HG02981 (cell line): Measurements from ENCODE around the gene NTSR1.

Source experiments
- ATAC-seq: cut with Tn5 transposase; IDR thresholded peaks from one replicate; pipeline ENCODE4 v1.9.1; 2021; ENCODE audit warnings: mild to moderate bottlenecking, moderate library complexity; ENCODE audit not compliant: unreplicated experiment

NTSR1 gene

DNA sequence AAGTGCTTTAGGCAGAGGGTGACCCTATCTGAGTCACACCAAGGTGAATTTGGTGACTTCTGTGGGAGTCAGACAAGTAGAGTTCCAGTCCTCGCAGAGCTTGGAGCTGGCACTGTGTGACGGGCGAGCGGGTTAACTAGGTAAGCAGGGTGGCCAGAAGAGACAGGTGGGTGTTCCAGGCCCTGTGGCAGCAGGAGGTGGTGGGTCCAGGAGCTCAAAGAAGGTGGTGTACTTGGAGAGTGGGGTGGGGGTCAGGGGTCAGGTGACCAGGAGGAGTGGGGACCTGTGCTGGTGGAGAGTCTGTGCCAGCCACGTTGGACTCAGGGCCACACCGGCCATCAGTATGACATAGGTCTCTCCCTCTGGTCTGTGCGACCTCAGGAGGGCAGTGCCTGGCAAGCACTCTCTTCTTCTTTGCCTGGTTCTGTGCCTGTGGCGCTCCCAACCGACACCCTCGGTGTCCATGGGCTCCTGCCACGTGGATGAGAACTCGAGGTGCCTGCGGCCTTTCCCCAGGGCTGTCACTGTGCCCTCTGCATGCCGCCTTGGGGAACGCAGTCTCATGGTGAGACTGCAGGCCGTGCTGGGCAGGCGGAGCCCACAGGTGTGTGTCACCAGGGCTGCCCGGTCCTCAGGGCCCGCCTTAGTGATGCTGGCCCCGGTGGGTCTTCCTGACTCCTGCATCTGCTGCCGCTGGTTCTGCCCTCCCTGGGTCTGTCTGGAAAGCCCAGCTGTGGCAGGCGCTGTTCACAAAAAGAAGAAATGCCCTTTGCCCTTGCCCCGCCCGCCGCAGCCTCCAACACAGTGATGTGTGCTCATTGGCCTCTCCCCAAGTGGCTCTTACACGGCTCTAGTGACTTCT is 89.3 kb downstream of the NTSR1 start:
- no peak for ATAC-seq

- no peak for ATAC-seq
Observed at GRCh38 chr20:62799036-62799435, 90.4 kb downstream of the NTSR1 start.

GRCh38 chr20:62799459-62799858 is 90.8 kb downstream of the NTSR1 start:
- ATAC-seq = no peak

- no peak for ATAC-seq
Observed at GRCh38 chr20:62799873-62800272, 91.2 kb downstream of the NTSR1 start.

- no peak for ATAC-seq
Observed at GRCh38 chr20:62800314-62801259, 92.0 kb downstream of the NTSR1 start.

GRCh38 chr20:62801284-62802010 is 92.8 kb downstream of the NTSR1 start:
- no peak for ATAC-seq

- ATAC-seq = no peak
Observed at GRCh38 chr20:62802026-62802712, 93.5 kb downstream of the NTSR1 start.

DNA sequence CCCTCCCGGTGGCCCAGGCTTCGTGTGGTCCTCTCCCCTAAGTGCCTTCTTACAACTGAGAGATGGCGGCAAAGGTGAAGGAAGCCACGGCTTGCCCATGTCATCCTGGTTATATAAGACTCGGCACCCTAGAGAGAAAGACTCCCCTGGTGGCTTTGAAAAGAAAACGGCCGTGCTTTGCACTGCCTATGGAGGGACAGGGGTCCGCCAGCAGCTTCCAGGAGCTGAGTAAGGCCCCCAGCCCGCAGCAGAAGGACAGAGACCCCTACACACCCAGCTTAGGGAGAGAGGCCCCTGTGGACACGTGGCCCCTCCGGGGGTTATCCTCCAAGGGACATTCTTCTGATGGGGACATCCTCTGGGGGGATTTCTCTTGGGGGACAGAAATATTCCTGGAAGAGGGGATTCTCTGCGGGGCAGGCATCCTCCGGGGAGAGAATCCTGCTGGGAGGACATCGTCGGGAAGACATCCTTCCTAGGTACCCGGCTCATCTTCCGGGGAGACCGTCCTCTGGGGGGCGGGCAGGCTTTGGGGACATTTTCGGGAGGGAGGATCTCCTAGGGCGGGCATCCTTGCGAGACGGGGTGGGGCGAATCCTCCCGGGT is 95.5 kb downstream of the NTSR1 start:
- peak; percentile 14 for ATAC-seq

- peak; percentile 51 for ATAC-seq
Observed at GRCh38 chr20:62804627-62805154, 96.1 kb downstream of the NTSR1 start, which contains the start of gene OGFR. Gene OGFR, plus strand, starts transcription at chr20:62804835. Its CDS starts 25 bp downstream, at chr20:62804860.

- ATAC-seq = peak; percentile 16
Observed at GRCh38 chr20:62805155-62805710, 96.6 kb downstream of the NTSR1 start.

- no peak for ATAC-seq
Observed at GRCh38 chr20:62805711-62806382, 97.2 kb downstream of the NTSR1 start.

DNA sequence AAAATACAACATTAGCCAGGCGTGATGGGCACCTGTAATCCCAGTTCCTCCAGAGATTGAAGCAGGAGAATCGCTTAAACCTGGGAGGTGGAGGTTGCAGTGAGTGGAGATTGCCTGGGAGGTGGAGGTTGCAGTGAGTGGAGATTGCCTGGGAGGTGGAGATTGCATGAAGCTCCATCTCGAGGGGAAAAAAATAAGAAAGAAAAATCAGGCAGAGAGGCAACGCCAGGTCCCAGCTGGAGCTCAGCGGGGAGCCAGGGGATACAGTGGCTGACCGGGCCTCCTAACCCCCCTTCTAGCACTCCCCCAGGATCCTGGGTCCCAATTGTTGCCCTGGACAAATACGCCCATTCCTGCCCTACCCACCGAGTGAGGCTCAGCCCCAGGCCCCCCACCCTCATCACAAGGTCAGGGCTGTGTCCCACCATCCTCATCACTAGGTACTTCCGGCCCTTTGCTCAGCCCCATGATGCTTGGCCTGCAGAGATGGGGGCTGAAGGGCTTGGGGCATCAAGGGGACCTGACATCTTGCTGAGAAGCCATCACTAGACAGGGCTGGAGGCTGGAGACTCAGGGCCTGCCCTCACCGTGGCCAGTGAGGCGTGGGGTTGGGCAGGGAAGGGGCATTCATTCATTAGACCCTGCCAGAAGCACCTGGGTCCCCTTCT is 97.9 kb downstream of the NTSR1 start:
- no peak for ATAC-seq

DNA sequence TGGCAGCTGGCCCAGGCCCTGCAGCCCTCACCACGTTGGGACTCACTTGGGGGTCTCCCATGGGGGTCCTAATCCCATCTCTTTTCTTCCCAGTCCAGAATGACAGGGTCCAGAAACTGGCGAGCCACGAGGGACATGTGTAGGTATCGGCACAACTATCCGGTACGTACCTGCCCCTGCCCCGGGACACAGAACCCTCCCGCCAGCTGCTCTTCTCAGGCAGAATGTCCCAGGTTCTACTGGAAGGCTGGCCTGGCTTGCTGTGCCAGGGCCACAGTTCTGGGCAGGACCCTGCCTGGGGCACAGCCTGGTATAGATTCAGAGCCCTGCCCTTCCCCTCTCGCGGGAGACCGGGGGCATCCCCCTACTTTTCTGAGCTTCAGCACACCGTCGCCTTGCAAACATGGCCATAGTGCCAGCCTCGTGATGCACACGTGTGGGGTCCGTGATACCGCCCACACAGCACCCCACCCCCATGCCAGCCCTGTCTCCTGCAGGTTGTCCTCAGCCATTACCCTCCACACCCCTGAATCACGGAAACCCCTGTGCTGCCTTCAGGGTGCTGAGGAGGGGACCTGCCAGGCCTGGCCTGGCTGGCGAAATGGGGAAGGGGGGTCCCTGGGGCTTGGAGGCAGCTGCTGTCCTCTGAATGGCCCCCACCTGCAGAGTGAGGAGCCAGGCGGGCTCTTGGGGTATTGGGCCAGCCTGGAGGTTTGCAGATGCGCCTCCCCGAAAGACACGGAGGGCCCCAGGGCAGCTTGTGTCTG is 99.0 kb downstream of the NTSR1 start:
- ATAC-seq = no peak

DNA sequence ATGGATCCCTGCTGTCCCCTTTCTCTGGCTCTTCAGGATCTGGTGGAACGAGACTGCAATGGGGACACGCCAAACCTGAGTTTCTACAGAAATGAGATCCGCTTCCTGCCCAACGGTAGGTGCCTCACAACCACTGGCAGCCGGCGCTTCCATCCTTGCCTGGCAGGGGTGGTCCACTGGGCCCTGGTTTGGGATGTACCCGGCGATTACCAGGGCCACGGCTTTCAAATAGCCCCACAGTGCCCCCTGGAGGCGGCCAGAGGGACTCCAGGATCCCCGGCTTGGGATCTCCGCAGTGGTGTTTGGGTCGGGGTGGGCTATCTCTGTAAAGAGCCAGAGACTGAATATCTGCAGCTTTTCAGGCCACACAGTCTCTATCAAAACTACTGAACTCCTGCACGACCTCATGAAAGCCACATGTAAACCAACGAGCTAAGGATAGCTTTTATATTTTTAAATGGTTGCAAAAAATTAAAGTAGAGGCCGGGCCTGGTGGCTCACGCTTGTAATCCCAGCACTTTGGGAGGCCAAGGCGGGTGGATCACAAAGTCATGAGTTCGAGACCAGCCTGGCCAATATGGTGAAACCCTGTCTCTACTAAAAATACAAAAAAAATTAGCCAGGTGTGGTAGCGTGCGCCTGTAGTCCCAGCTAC is 99.7 kb downstream of the NTSR1 start:
- ATAC-seq = no peak

- no peak for ATAC-seq
Observed at GRCh38 chr20:62809530-62810428, 101.1 kb downstream of the NTSR1 start.

GRCh38 chr20:62811320-62811719 is 102.7 kb downstream of the NTSR1 start:
- no peak for ATAC-seq
